Measurements from ENCODE around the gene ARHGAP8.

The ARHGAP8 gene

GRCh38 chr22:44807232-44807631 is 54.9 kb downstream of the ARHGAP8 start:
- DNase-seq, result no peak

GRCh38 chr22:44807915-44808690 is 55.7 kb downstream of the ARHGAP8 start:
- DNase-seq, result no peak

- no peak for DNase-seq
These were observed 57.1 kb downstream of the ARHGAP8 start for GRCh38 chr22:44809456-44809855.

GRCh38 chr22:44811141-44811540 is 58.8 kb downstream of the ARHGAP8 start:
- no peak for DNase-seq

GRCh38 chr22:44813416-44813815 is 61.0 kb downstream of the ARHGAP8 start:
- no peak for DNase-seq

- no peak for DNase-seq
These were observed 62.1 kb downstream of the ARHGAP8 start for GRCh38 chr22:44814266-44815098.

- no peak for DNase-seq
These were observed 63.0 kb downstream of the ARHGAP8 start for GRCh38 chr22:44815099-44816070.

- DNase-seq, result no peak
These were observed 63.8 kb downstream of the ARHGAP8 start for GRCh38 chr22:44816141-44816540.

GRCh38 chr22:44818727-44819126 is 66.4 kb downstream of the ARHGAP8 start:
- DNase-seq, result no peak

- no peak for DNase-seq
These were observed 67.7 kb downstream of the ARHGAP8 start for GRCh38 chr22:44819966-44820631.

- DNase-seq, result no peak
These were observed 69.5 kb downstream of the ARHGAP8 start for GRCh38 chr22:44821741-44822475.

GRCh38 chr22:44822534-44822933 is 70.2 kb downstream of the ARHGAP8 start:
- DNase-seq, result no peak

- DNase-seq, result no peak
These were observed 71.0 kb downstream of the ARHGAP8 start for GRCh38 chr22:44823396-44823795.

- DNase-seq, result no peak
These were observed 71.4 kb downstream of the ARHGAP8 start for GRCh38 chr22:44823806-44824205.

- no peak for DNase-seq
These were observed 71.9 kb downstream of the ARHGAP8 start for GRCh38 chr22:44824271-44824670.

GRCh38 chr22:44825310-44826150 is 73.2 kb downstream of the ARHGAP8 start:
- no peak for DNase-seq

- DNase-seq, result no peak
These were observed 75.4 kb downstream of the ARHGAP8 start for GRCh38 chr22:44827666-44828190.

- DNase-seq, result no peak
These were observed 75.8 kb downstream of the ARHGAP8 start for GRCh38 chr22:44828193-44828592.

GRCh38 chr22:44831885-44832284 is 79.5 kb downstream of the ARHGAP8 start:
- no peak for DNase-seq

- DNase-seq, result no peak
These were observed 81.7 kb downstream of the ARHGAP8 start for GRCh38 chr22:44834065-44834464.
